Measurements from ENCODE around the gene CPSF7. TPM values are rescaled to one million over a fixed set of nuclear protein-coding genes. Genes with fewer than 3 reads are reported as not detected.

CPSF7 gene
- total RNA-seq, 1 experiment from 2014 or later = 99.9 TPM

DNA sequence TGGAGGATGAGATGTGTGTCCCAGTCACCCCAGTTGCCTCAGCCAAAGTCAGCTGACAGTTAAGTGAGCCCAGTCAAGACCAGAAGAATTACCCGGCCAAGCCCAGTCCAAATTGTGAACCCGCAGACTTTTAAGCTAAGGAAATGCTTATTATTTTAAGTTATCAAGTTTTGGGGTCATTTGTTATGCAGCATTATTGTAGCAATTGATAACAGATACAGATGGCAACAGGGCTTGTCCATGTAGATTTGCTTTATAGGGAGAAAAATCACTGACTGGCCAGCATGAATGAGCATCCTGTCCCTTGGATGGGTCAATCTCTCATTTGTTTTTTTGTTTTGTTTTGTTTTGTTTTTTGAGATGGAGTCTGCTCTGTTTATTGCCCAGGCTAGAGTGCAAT, 23.1 kb upstream of the CPSF7 start:
- Mint-ChIP-seq H3K9me3 (ENCODE audit: unreplicated experiment) (no peaks in the 10 kb centered on the region), H3K36me3 (ENCODE audit: insufficient read depth, unreplicated experiment) (peaks cover 27% of the 10 kb centered on the region), H3K4me3 (ENCODE audit: unreplicated experiment) (no peak overlapping the region), H3K27ac (ENCODE audit: low read depth, unreplicated experiment) (no peak overlapping the region), H3K4me1 (ENCODE audit: insufficient read depth, unreplicated experiment) (no peaks in the 10 kb centered on the region), H3K27me3 (ENCODE audit: insufficient read depth, unreplicated experiment) (no peaks in the 10 kb centered on the region)
- no TSS peak for BruUV-seq (replicated peaks)
- TF ChIP-seq CTCF (IDR thresholded peaks at IDR 0.05; ENCODE audit: unreplicated experiment) = no peak
- no peak for DNase-seq (ENCODE audit: unreplicated experiment)
- intact Hi-C loops (cut with micrococcal nuclease) = no loop called here
- POLR2A ChIA-PET = interaction anchor here (0.6 to 0.8 kb wide), 2 partner anchors 9 to 117 kb away, joined by 3 to 4 read pairs; no protein-coding TSS in a partner anchor
- CTCF ChIA-PET = interaction anchor here (1.1 to 2.4 kb wide), 5 partner anchors 18 to 186 kb away, joined by 5 to 15 read pairs (median 8); no protein-coding TSS in a partner anchor

- peaks cover 56% of the 10 kb centered on the region for H3K36me3 Mint-ChIP-seq (ENCODE audit: insufficient read depth, unreplicated experiment)
- H3K27ac Mint-ChIP-seq (ENCODE audit: low read depth, unreplicated experiment) = no peak overlapping the region
- H3K9me3 Mint-ChIP-seq (ENCODE audit: unreplicated experiment) = no peaks in the 10 kb centered on the region
Measured at GRCh38 chr11:61448552-61448927, 18.8 kb upstream of the CPSF7 start.

GRCh38 chr11:61447601-61448551, 18.1 kb upstream of the CPSF7 start:
- no peak for TF ChIP-seq CTCF (IDR thresholded peaks at IDR 0.05; ENCODE audit: unreplicated experiment)
- no peak for DNase-seq (ENCODE audit: unreplicated experiment)
- CTCF ChIA-PET = interaction anchor here (0.5 to 7.6 kb wide), 18 partner anchors 9 to 752 kb away, joined by 3 to 161 read pairs (median 4); a partner anchor contains a TSS
- POLR2A ChIA-PET = interaction anchor here (1.2 to 2.8 kb wide), 2 partner anchors 9 to 18 kb away, joined by 3 to 24 read pairs; partner anchors contain the start of genes CPSF7 and SDHAF2
- Mint-ChIP-seq H3K36me3 (ENCODE audit: insufficient read depth, unreplicated experiment) (peaks cover 55% of the 10 kb centered on the region), H3K4me3 (ENCODE audit: unreplicated experiment) (no peak overlapping the region), H3K27ac (ENCODE audit: low read depth, unreplicated experiment) (no peak overlapping the region), H3K4me1 (ENCODE audit: insufficient read depth, unreplicated experiment) (no peaks in the 10 kb centered on the region), H3K27me3 (ENCODE audit: insufficient read depth, unreplicated experiment) (no peaks in the 10 kb centered on the region), H3K9me3 (ENCODE audit: unreplicated experiment) (no peaks in the 10 kb centered on the region)
- BruUV-seq (replicated peaks) = no TSS peak
- intact Hi-C loops (cut with micrococcal nuclease) = loop anchor here (5.0 kb wide), 1 partner anchor 134 kb away; the partner anchor contains the start of gene SYT7

More at GRCh38 chr11:61448552-61448927, 18.8 kb upstream of the CPSF7 start:
- intact Hi-C loops (cut with micrococcal nuclease) = loop anchor here (5.0 kb wide), 1 partner anchor 134 kb away; the partner anchor contains the start of gene SYT7
- Mint-ChIP-seq H3K27me3 (ENCODE audit: insufficient read depth, unreplicated experiment) (no peaks in the 10 kb centered on the region), H3K4me3 (ENCODE audit: unreplicated experiment) (no peak overlapping the region), H3K4me1 (ENCODE audit: insufficient read depth, unreplicated experiment) (no peaks in the 10 kb centered on the region)
- CTCF ChIA-PET = interaction anchor here (0.5 to 7.6 kb wide), 9 partner anchors 13 to 752 kb away, joined by 3 to 161 read pairs (median 4); a partner anchor contains a TSS
- DNase-seq (ENCODE audit: unreplicated experiment) = no peak
- POLR2A ChIA-PET = no interaction called here
- TF ChIP-seq CTCF (IDR thresholded peaks at IDR 0.05; ENCODE audit: unreplicated experiment) = no peak
- no TSS peak for BruUV-seq (replicated peaks)

- BruUV-seq (replicated peaks) = no TSS peak
- no peak overlapping the region for H3K27ac Mint-ChIP-seq (ENCODE audit: low read depth, unreplicated experiment)
- H3K4me3 Mint-ChIP-seq (ENCODE audit: unreplicated experiment) = no peak overlapping the region
- H3K4me1 Mint-ChIP-seq (ENCODE audit: insufficient read depth, unreplicated experiment) = no peaks in the 10 kb centered on the region
- intact Hi-C loops (cut with micrococcal nuclease) = loop anchor here (1.0 to 5.0 kb wide), 4 partner anchors 71 to 192 kb away; partner anchors contain the start of gene SYT7
- ChIA-PET POLR2A (interaction anchor here (0.6 to 2.8 kb wide), 14 partner anchors 11 to 949 kb away, joined by 3 to 24 read pairs (median 4); partner anchors contain the start of genes CPSF7 and SDHAF2), CTCF (interaction anchor here (0.6 to 7.6 kb wide), 54 partner anchors 8 to 710 kb away, joined by 3 to 161 read pairs (median 4); partner anchors contain the start of genes CPSF7 and SDHAF2)
- no peaks in the 10 kb centered on the region for H3K9me3 Mint-ChIP-seq (ENCODE audit: unreplicated experiment)
- H3K36me3 Mint-ChIP-seq (ENCODE audit: insufficient read depth, unreplicated experiment) = peaks cover 65% of the 10 kb centered on the region
- peak; percentile 91 for DNase-seq (ENCODE audit: unreplicated experiment)
- TF ChIP-seq CTCF (IDR thresholded peaks at IDR 0.05; ENCODE audit: unreplicated experiment) = peak; percentile 79
- H3K27me3 Mint-ChIP-seq (ENCODE audit: insufficient read depth, unreplicated experiment) = no peaks in the 10 kb centered on the region
Measured at GRCh38 chr11:61446211-61446651, 16.5 kb upstream of the CPSF7 start.
